MM.1S (cell line): ENCODE measurements around the gene POU2F2.

Experiments used
- CTCF ChIP-seq: fragments of 300-600 bp; sonication (generic); IDR thresholded peaks from 2 replicates; pipeline ENCODE4 v1.5.1; 2016; ENCODE audit warnings: antibody characterized with exemption, low read length, mixed read lengths
- EZH2 ChIP-seq: fragments of 300-600 bp; sonication (generic); optimal IDR thresholded peaks from 2 replicates; pipeline ENCODE3; 2017; ENCODE audit warnings: low read depth, mild to moderate bottlenecking, antibody characterized with exemption, low read length, mixed read lengths

GRCh38 chr19:42095814-42096230 is 36.4 kb downstream of the POU2F2 start:
- TF ChIP-seq CTCF (no peak), EZH2 (no peak)
